Measurements from ENCODE around the gene AHRR.

Gene AHRR

GRCh38 chr5:446066-446882 is 124.8 kb downstream of the AHRR start:
- DNase-seq = no peak

GRCh38 chr5:446883-447263 is 125.4 kb downstream of the AHRR start:
- DNase-seq = peak; percentile 51

GRCh38 chr5:447501-447900 is 126.0 kb downstream of the AHRR start:
- DNase-seq = no peak

- no peak for DNase-seq
These were observed 126.7 kb downstream of the AHRR start for GRCh38 chr5:448061-448765.

- no peak for DNase-seq
These were observed 127.2 kb downstream of the AHRR start for GRCh38 chr5:448766-449090.

GRCh38 chr5:449151-449550 is 127.6 kb downstream of the AHRR start:
- no peak for DNase-seq

GRCh38 chr5:451587-452458 is 130.3 kb downstream of the AHRR start:
- no peak for DNase-seq

GRCh38 chr5:452978-453710 is 131.6 kb downstream of the AHRR start:
- no peak for DNase-seq

GRCh38 chr5:453725-454481 is 132.4 kb downstream of the AHRR start:
- DNase-seq = no peak

GRCh38 chr5:454936-455335 is 133.4 kb downstream of the AHRR start:
- DNase-seq = no peak

GRCh38 chr5:455806-456205 is 134.3 kb downstream of the AHRR start:
- no peak for DNase-seq

GRCh38 chr5:456351-457194 is 135.1 kb downstream of the AHRR start:
- DNase-seq = no peak

- DNase-seq = no peak
These were observed 135.9 kb downstream of the AHRR start for GRCh38 chr5:457195-457961.

- peak; percentile 71 for DNase-seq
These were observed 137.2 kb downstream of the AHRR start for GRCh38 chr5:458547-459353.

- no peak for DNase-seq
These were observed 138.2 kb downstream of the AHRR start for GRCh38 chr5:459562-460272.

GRCh38 chr5:460273-460625 is 138.7 kb downstream of the AHRR start:
- DNase-seq = no peak

GRCh38 chr5:462051-462481 is 140.6 kb downstream of the AHRR start:
- no peak for DNase-seq

GRCh38 chr5:463301-463700 is 141.8 kb downstream of the AHRR start:
- DNase-seq = no peak

- peak; percentile 51 for DNase-seq
These were observed 142.4 kb downstream of the AHRR start for GRCh38 chr5:463952-464351.

Measured in activated CD4-positive, alpha-beta T cell treated with anti-CD3 and anti-CD28 coated beads, Interleukin-2, amount 50 U/mL, for 16 hours (primary cell).